Measurements from ENCODE around the gene TAMALIN.

Gene TAMALIN

DNA sequence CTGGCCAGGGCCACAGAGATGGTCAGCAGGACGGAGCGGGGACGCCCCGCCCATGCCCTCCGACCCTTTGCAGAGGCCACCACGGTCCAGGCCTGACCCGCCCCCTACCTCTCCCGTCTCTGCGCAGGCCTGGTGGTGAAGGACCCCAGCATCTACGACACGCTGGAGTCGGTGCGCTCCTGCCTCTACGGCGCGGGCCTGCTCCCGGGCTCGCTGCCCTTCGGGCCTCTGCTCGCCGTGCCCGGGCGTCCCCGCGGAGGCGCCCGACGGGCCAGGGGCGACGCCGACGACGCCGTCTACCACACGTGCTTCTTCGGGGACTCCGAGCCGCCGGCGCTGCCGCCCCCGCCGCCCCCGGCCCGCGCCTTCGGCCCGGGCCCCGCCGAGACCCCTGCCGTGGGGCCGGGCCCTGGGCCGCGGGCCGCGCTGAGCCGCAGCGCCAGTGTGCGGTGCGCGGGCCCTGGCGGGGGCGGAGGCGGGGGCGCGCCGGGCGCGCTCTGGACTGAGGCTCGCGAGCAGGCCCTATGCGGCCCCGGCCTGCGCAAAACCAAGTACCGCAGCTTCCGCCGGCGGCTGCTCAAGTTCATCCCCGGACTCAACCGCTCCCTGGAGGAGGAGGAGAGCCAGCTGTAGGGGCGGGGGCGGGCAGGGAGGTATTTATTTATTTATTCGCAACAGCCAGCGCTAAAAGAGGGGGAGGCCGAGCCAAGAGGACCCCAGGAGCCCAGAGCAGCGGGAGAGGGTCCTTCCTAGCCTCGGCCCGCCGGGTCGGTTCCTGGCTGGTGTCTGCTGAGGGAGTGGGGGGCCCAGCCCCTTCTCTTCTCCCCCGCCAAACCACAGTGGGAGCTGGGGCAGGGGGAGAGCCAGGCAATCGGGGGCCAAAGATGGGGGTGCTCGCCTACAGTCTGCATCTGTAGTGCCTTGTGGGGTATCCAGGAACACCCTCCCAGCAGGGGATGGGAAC lies 8.1 kb downstream of the TAMALIN start:
- DNase-seq (ENCODE audit: low read depth), result no peak

DNA sequence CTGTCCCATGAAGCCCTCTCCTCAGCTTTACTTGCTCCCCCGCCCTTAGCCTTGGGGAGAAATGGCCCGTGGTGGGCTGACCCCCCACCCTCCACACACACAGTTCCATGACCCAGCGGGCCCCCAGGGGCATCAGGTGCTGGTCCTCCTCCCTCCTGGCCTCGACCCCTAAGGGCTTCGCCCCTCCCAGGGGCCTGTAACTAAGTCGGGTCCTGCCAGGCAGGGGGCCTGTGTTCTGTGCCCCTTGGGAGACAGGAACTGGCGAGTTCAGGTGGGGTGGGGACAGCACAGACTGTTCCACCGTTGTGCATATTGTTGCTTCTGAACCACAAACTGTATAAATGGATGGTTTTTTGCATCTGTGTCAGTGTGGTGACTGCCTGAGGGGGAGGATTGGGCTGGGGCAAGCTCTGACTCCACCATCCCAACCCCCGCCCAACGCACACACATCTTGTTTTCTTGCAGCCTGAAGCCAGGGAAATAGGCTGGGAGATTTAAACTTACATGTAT lies 8.8 kb downstream of the TAMALIN start:
- DNase-seq (ENCODE audit: low read depth), result no peak

DNA sequence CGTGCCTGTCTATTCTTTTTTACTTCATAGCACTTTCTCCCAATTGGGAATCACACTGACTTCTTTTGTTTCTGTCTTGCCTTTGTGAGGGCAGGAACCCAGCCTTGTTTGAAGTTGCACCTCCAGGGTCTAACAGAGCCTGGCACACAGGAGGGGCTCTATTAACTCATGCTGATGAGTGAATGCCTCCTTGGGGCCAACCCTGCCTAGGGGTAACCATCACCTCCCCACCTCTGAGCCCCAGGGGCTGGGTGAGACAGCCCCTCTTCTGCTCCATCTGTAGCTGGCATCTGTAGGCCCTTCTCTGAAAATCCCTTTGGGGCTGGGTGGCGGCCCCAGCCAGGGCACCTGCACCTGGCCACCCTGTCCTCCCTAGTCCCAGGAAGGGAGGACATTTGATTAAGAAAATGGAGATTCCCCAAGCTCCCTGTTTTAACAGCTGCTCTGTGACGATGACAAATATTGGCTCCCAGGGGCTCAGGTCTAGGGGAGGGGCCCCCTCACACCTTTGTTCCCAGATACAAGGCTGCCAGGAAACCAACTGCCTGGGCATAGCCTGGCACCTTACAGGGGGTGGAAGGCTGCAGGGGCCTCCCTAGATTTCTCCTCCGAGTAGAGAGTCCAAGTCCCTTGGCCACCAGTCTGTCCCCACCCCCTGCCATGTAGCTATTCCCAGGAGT lies 11.8 kb downstream of the TAMALIN start:
- no peak for DNase-seq (ENCODE audit: low read depth)

DNA sequence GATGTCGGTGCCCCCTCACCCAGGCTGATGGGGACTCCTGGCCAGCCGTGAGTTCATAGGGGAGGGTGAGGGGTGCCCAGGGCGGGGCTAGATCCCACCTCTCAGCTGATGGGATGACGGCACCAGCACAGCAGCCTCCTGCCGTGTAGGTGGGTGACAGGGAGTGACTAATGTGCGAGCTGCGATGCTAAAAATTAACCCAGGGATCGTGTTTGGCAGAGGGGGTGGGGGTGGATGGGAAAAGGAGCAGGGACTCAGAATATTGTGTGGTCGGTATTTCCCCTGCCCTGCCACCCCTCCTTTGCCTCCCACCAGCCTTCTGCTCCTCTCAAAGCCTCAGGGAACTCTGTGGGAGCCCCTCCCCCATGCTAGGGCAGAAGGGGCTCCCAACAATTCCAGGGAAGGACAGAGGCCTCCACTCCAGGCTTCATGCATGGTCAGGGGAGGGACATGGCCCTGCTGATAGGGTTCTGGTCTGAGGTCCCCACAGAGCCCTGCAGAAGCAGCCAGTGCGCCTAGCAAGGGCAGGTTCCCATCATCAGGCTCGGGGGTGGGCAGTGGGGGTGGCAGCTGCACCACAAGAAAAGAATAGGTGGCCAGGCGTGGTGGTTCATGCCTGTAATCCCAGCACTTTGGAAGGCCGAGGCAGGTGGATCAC lies 12.5 kb downstream of the TAMALIN start:
- DNase-seq (ENCODE audit: low read depth), result no peak

DNA sequence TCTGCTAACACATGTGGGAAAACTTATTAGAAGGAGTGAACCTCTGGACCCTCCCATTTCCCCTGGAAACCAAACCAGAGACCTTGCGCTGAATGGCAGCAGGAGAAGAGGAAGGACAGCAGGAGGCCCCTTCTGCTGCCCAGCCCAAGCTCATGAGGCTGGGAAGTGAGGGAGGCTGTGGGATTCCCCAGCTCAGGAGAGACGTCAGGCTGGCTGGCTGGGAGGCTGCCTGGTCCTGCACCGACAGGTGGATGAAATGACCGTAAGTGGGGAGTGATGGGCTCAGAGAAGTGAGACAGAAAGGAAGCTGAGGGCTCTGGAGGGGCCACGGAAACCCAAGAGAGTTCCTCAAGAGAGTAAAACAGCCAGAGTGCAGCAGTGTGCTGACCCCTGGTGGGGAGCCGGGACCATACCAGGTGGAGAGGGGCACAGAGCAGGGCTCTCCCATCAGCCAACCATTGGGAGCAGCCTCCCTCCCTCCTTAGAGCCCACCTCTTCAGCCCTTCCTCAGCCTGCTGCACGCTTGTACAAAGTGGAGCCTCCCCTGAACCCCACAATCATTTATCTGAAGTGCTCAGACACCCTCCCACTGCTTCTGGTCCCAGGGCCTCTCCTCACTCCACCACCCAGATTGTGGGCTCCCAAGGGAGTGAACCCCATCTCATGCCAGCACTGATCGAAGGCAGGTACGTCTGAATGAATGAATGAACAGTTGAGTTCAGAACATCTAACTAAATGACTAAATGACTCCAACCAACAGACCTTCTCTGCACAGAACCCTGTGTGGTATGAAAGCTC lies 14.0 kb downstream of the TAMALIN start:
- no peak for DNase-seq (ENCODE audit: low read depth)

DNA sequence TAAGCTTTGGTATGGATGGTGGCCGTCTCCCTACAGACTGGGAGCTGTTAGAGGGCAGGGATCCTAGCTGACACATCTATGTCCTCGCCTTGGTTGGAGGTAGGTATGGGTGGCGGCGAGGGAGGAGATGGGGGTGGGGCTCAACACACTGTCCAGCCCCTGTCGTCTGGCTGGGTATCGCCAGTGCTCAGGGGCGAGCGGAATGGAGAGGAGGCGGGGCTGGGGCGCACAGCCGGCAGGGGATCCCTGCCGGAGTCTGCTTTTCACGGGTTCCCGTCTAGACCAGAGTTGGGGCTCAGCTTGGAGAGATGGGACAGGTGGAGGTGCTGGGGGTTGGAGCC lies 16.1 kb downstream of the TAMALIN start:
- DNase-seq (ENCODE audit: low read depth), result no peak

DNA sequence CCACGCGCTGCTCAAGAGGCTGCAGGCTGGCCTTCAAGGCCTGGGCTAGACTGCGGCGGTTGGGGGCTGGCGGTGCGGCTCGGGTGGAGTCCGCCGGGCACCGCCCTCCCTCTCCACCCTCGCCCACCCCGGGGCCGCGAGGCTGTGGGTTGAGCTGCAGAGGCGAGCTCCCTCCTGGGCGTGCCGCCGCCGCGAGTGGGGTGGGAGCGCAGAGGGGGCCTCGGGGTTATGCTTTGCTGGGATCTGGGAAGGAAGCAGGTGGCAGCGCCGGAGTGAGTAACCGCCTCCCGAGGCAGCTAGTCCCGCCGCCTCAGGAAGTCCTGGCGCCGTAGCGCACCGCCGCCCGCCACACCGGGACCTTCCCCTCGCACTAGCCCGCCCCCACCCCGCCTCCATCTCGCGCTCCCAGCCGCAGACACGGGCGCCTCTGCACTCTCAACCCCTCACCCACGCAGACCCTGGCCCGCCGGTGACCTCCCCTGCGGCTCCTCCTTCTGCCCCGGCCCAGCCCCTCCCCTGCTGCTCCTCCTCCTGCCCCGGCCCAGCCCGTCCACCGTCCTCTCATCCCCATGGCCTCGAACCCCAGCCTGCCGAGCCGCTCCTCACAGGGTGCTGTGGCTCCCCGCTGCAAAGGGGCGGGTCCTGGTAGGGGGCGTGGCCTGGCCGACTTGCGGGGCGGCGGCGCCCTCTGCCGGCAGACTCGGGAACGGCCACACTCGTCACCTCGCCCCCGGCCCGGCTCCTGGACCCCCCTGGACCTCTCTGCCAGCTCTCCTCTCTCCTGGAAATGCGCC lies 16.6 kb downstream of the TAMALIN start:
- no peak for DNase-seq (ENCODE audit: low read depth)

DNA sequence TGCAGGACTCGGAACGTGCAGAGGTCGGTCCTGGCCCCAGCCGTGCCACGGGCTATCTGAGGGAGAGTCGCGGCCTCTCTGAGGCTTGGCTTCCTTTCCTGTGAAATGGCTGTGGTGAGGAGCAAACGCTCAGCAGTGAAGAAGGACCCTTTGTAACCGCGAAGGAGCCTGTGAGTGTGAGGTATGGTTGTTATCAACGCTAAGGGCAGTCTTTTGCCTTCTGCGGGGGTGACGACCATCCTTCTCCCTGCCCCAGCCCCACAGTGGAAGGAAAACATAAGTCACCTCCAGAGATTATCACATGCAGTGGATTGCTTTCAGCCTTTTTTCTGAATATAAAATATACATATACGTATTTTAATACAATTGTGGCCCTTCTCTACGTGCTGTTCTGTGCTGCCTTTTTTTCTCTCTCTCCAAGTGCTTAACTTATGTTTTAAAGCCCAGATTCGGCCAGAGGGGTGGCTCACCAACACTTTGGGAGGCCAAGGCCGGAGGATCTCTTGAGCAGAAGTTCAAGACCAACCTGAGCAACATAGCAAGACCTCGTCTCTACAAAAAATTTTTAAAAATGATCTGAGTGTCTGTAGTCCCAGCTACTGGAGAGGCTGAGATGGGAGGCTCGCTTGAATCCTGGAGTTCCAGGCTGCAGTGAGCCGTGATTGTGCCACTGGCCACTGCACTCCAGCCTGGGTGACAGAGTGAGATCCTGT lies 17.4 kb downstream of the TAMALIN start:
- no peak for DNase-seq (ENCODE audit: low read depth)

DNA sequence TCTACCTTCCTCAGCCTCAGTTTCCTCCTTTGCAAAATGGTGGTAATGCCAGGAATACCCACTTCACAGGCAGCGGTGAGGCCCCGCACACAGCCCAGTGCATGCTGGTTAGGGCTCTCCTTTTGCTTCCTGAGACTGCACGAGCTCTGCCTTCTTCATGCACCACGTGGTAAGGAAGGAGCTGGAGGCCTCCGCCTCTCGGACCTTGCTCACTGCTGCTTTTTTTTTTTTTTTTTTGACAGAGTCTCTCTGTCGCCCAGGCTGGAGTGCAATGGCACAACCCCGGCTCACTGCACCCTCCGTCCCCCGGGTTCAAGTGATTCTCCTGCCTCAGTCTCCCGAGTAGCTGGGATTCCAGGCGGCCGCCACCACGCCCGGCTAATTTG lies 18.1 kb downstream of the TAMALIN start:
- no peak for DNase-seq (ENCODE audit: low read depth)

DNA sequence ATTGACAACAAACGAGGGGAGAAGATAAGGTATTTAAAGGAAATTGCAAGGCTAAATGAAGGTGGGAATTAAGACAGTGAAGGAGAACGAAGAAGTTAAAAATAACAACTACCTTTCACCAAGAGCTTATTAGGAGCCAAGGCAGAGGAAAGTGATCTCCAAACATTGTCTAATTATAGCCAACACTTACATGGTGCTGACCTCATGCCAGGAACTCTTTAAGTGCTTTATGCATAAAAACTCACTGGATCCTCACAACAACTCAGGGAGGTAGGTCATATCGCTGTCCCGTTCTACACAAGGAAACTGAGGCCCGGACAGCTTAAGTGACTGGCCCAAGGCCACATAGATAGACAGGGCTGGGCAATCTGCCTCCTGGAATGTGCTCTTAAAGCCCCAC lies 19.5 kb downstream of the TAMALIN start:
- no peak for DNase-seq (ENCODE audit: low read depth)

DNA sequence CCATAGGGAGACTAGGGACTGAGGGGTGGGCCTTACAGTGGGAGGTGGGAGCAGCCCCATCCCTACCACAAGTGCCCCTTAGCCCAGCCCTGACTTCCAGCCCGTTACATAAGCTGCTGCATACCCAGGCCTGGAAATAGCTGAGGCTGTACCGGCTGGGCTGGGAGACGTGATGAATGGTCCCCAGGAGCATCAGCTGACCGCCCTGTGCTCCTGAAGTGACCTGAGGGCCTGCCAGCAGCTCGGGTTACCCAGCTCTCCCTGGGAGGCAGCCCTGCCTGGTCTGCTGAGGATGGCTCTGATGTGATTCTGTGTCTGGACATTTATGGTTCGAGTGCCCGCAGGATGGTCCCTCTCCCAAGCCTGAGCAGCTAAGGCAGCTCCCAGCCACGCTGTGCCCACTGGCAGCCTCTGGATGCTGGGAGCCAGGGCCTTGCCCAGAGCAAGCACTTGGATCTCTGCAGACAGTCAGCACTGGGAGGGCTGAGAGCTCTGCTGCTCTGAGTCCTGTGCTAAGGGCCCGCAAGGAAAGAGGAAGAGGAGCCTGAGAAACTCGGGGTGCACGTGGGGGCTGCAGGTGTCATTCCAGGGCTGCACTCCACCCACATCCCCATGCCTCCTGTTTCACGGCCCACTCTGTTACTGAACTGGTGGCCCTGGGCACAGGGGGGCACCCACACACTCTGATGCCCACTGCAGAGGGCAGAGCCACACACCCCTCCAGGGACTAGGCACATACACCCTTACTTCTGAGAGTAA lies 20.5 kb downstream of the TAMALIN start:
- no peak for DNase-seq (ENCODE audit: low read depth)

DNA sequence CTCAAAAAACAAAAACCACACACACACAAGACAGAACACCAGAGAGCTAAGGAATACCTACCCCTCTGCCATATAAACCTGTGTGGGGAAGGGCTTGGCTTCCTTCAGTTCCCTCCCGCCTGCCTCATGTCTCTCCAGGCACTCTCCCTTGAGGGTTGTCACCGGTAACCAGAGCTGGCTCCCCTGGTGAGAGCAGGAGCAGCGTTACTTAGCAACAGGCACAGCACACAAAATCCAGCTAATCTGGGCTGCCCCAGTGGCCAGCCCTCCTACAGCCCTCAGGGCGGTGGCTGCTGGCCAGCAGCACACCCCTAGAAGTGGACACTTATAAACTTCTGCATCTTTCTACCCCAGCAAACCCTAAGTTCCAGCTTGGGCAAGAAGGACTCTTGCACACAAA lies 22.9 kb downstream of the TAMALIN start:
- DNase-seq (ENCODE audit: low read depth), result no peak

DNA sequence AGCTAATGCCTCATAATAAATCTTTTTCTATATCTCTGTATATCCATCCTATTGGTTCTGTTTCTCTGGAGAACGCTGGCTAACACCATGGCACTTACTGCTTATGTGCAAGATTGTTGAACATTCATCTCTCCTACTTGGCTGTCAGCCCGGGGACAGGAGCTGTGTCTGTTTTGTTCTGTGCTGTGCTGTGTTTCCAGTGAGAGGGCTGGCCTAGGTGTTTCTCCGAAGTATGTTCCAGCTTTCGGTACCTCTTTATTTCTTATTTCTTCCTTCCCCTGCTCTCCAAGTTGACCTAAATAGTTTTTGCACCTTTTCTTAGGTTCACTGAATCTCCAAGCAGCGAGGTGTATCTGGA lies 25.7 kb downstream of the TAMALIN start:
- peak; percentile 76 for DNase-seq (ENCODE audit: low read depth)

DNA sequence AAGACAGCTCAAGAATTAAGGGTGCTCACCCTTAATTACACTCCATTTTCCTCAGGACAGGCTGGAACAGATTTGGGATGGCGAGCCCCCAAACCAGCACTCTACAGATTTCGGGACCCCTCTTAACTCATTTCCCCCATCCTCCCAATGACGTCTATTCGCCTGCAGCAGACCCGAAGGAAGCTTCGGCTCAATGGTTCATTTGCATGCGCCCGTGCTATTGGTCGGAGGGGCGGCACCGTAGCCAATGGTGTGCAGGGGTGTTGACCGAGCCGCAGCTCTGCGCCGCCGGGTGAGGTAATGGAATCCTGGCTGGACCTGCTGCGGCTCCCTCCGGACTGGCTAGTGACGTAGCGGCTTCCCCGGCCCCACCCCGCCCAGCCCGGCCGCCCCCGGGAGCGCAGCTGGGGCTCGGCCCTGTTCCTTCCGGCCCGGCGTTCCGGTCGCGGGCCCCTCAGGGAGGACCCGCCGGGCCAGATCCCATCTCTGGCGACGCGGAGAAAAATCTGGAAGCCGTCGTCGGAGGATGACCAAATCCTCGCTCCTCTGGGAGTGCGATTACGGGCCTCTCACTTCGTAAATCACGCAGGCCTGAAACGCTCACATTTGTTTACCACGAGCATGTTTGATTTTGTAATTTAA lies 26.2 kb downstream of the TAMALIN start:
- peak; percentile 96 for DNase-seq (ENCODE audit: low read depth)

DNA sequence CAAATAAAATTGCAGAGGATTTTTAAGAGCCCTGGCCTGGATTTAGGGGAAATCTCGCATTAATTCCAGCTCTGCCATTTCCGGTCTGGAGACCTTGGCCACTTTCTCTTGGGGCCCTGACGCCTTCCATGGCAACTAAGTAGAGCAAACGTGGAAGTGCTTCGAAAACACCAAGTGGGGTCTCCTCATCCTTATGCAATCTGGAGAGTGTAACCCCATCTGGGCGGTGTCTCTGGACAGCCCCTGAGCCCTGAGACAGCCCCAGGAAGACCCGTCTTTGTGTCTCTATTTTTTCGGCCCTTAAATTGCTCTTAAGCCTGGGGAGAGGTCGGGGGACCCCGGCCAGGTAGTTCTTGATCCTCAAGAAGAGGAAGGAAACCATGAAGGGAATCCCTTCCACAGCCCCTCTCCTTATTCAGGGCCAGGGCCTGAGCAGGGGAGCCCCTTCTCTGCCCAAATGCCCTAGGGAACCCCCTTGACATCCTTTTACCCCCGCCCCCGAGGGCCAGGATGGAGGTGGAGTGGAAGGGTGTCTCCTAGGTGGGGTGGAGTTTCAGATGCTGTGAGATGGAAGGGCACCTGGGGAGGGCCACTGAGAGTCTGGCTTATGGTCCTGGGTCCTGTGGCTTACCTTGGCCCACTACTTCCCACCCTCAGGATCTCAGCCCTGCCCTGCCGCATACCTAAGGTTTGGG lies 26.8 kb downstream of the TAMALIN start:
- DNase-seq (ENCODE audit: low read depth), result no peak

DNA sequence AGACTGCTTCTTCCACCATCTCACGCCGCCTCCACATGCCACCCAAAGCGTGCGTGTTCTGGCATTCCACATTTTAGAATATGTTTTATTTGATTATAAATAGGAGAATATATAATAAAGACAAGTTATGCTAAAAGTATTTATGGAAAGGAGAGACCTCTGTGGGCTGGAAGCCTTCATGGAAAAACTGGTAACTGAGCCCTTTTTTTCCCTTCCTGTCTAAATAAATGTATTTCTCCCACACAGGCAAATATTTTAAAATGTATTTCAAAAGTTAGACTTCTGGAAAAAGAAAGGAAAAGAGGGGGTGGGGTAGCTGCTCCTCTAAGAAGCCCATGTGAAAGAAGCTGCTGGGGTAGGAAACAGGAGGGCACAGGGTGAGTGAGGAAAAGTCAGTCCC lies 28.4 kb downstream of the TAMALIN start:
- no peak for DNase-seq (ENCODE audit: low read depth)

DNA sequence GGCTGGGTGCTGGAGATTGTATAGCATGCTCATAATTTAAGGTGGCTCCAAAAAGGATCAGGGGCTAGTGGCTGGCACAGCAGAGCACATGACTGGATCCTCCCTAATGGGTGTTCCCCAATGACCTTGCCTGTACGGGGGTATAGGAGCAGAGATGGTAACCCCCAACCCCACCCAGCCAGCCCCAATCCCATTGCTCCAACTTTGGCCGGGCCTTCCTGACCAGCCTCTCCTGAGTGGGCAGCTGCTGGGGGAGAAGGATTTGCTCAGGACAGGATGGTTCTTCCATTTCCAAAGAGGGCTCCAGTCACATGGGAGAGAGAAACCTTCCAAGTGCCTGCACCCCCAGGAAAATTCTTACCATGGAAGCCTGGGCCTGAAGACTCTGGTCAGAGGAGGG lies 29.2 kb downstream of the TAMALIN start:
- DNase-seq (ENCODE audit: low read depth), result no peak

DNA sequence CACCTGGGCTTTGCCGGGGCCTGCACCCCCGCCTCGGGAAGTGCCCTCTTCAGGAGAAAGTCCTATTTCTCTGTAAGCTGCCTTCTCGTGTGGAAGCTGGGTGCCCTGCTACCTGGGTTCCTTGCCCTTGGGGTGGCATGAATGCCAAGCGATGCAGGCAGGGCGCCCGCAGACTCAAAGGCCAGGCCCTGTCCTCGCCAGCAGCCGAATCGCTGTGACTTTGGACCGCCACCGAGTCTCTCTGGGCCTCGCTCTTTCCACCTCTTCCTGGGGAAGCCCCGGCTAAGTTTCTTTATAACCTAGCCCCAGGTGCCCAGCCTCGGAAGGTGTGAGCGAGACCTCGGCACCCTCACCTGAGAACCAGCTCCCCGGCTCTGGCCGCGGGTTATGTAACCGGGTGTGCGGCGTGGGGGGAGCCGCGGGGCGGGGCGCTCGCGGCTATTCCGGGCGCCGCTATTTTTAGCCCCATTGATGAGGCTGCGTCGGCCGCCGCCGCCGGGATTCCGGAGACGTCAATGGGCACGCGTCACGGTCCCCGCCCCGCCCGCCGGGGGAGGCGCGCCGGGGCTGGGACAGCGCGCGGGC lies 29.9 kb downstream of the TAMALIN start:
- DNase-seq (ENCODE audit: low read depth), result peak; percentile 81

Measured in stromal cell of bone marrow (primary cell).